Bronchial epithelial cell (primary cell): ENCODE measurements around the gene GINS1. TPM values are rescaled to one million over a fixed set of nuclear protein-coding genes. Genes with fewer than 3 reads are reported as not detected.
"Not testable (repeated sequence)": the region's sequence is repeated elsewhere in the genome, so short reads cannot be mapped to it uniquely, and the experiment has no call there.

ENCODE experiments used
- DNase-seq: peaks from one replicate; pipeline ENCODE4 v3.0.0-alpha.2; 2010; ENCODE audit warnings: low read depth
- FAIRE-seq: peaks from 2 replicates; lab custom pipeline; 2011; peaks lifted over from hg19 to GRCh38; lab: Jason Lieb, UNC
- H3K27me3 ChIP-seq: 2 replicates; pipeline ENCODE4 v1.5.1; 2011; ENCODE audit warnings: low read length; ENCODE audit not compliant: control insufficient read depth, insufficient read depth
- H3K36me3 ChIP-seq: 2 replicates; pipeline ENCODE4 v1.5.1; 2011; ENCODE audit warnings: low read length; ENCODE audit not compliant: control insufficient read depth, insufficient read depth
- H3K4me3 ChIP-seq: 2 replicates; pipeline ENCODE4 v1.5.1; 2011; ENCODE audit warnings: mild to moderate bottlenecking, low read depth, low read length, control low read depth
- CTCF ChIP-seq: IDR thresholded peaks from 2 replicates; pipeline ENCODE4 v1.5.1; 2011; ENCODE audit warnings: mild to moderate bottlenecking, moderate library complexity, low read length, control low read depth, inconsistent platforms; ENCODE audit not compliant: insufficient read depth, severe bottlenecking
- total RNA-seq: library from RNA; depleted of rRNA; stranded (reverse); fragments of >200 nt; gene quantifications from 2 replicates; pipeline ENCODE4 v1.2.1, GENCODE V29; 2014

Gene GINS1
- total RNA-seq, 1 donor from 2014 or later: 1.1 TPM

DNA sequence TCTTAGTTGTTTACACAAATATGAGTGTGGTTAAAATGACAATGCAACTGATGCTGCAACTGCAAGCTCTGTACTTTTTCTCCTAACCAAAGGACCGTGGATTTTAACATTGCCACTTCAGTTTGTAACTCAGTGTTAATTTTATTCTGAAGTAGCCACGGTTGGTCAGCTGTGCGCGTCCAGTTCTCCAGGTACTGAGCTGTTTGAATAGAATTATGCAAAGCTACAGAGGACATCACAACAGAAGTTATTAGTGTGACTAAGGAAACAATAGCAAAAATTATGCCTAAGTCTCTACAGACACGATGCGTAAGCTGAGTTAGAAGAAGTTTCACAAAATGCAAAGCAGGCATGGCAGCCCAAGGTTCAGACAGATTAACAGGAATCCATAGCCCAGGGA is 12.5 kb upstream of the GINS1 start:
- FAIRE-seq (no peak), DNase-seq (no peak)
- Histone ChIP-seq H3K27me3 (no peaks in the 10 kb centered on the region), H3K36me3 (no peaks in the 10 kb centered on the region), H3K4me3 (no peak overlapping the region)
- no peak for TF ChIP-seq CTCF

GRCh38 chr20:25397096-25397495 is 10.4 kb upstream of the GINS1 start:
- no peaks in the 10 kb centered on the region for H3K27me3 ChIP-seq
- no peak overlapping the region for H3K4me3 ChIP-seq
- TF ChIP-seq CTCF: no peak
- no peak for DNase-seq
- no peaks in the 10 kb centered on the region for H3K36me3 ChIP-seq
- no peak for FAIRE-seq

GRCh38 chr20:25397821-25398220 is 9.7 kb upstream of the GINS1 start:
- no peak for FAIRE-seq
- Histone ChIP-seq H3K27me3 (no peaks in the 10 kb centered on the region), H3K36me3 (no peaks in the 10 kb centered on the region), H3K4me3 (no peak overlapping the region)
- peak; percentile 36 for DNase-seq
- no peak for TF ChIP-seq CTCF

DNA sequence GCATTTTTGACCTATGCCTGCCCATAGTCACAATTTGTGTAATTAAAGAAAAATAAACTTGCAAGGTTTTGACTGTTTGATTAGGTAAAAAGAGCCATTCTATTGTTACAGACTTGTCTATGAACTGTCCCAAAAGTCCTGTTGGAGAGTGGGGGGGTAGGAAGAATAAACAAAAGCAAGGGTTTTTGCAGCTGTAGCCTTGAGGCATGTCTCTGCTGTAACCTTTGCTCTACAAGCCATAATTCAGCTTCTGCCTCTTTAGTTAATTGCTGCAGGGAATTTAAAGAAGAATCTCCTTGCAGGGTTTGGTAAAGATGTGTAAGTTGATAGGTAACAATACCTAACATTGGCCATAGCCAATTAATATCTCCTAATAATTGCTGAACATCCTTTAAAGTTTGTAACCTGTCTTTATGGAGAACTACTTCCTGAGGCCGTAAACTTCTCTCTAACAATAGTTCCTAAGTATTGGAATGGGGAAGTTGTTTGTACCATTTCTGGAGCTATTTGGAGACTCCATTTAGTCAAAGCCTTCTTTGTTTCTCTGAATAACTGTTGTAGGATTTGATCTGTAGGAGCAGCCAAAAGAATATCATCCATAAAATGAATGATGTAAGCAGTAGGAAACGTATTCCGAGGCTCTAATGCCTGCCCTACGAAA is 9.0 kb upstream of the GINS1 start:
- Histone ChIP-seq H3K4me3 (no peak overlapping the region), H3K27me3 (no peaks in the 10 kb centered on the region), H3K36me3 (no peaks in the 10 kb centered on the region)
- no peak for FAIRE-seq
- no peak for DNase-seq
- no peak for TF ChIP-seq CTCF

- DNase-seq: peak; percentile 72
- no peak for FAIRE-seq
- Histone ChIP-seq H3K4me3 (no peak overlapping the region), H3K36me3 (no peaks in the 10 kb centered on the region), H3K27me3 (no peaks in the 10 kb centered on the region)
- TF ChIP-seq CTCF: peak; percentile 52
Observed at GRCh38 chr20:25399037-25399430, 8.4 kb upstream of the GINS1 start.

- not testable (repeated sequence) for FAIRE-seq, H3K36me3 ChIP-seq, DNase-seq, H3K27me3 ChIP-seq, H3K4me3 ChIP-seq
Observed at GRCh38 chr20:25400291-25400732, 7.2 kb upstream of the GINS1 start.
